Measurements from ENCODE around the gene MAP6D1.

The MAP6D1 gene
- total RNA-seq, result 0.56 reads per million

DNA sequence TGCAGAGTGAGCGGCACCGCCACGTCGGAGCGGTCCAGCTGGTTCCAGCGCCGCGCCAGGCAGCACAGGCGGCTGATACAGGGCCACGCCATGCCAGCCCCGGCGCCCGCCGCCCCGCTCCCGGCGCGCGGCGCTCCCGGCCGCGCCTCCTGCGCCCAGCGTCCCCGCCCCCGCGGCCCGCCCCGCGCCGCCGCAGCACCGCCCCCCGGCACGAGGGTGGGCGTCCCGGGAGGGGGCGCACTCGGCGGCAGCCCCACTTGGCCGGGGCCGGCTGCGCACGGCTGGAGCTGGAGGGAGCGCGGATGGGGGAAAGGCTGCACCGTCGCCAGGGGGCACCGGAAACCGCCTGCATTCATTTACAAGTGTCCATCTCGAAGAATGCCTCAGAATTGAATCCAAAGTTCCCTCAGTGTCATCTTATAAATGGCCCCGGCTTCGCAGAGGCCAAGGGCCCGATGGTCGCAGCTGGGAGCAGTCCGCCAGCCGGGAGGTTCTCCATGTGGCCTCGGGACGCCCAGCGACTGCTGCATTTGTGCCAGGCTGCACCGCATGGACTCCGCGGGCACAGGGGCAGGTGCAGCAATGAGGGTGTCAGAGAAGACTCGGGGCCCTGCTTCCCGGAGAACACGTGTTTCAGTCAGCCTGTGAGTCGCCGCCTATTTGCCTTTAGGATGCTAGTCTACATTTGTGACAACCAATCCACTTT lies at the start of gene MAP6D1:
MAP6D1 (minus strand) TSS at position 122 of the 706 bp plus-strand sequence; CDS start at position 92, 30 bp downstream.
- peak; percentile 11 for DNase-seq

GRCh38 chr3:183873914-183874313 lies 48.5 kb upstream of the MAP6D1 start:
- DNase-seq, result no peak

- DNase-seq, result no peak
Measured at GRCh38 chr3:183871541-183871940, 46.2 kb upstream of the MAP6D1 start.

DNA sequence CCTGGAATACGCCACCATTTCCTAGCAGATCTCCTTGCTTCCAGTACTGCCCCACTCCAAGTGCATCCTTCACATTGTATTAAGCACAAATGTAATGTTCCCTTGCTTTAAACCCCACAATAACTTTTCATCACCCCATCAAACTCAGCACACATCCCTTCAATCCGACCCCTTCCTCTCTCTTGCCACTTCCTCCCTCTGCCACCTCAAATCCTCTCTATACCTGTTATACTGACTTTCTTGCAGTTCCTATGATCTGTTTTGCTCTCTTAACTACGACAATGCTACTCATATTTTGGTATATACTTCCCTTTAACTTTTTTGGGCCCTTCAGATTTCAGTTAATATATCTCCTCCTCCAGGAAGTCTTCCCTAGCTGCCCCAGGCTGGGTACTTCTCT lies 45.2 kb upstream of the MAP6D1 start:
- no peak for DNase-seq

- no peak for DNase-seq
Measured at GRCh38 chr3:183868796-183869195, 43.4 kb upstream of the MAP6D1 start.

DNA sequence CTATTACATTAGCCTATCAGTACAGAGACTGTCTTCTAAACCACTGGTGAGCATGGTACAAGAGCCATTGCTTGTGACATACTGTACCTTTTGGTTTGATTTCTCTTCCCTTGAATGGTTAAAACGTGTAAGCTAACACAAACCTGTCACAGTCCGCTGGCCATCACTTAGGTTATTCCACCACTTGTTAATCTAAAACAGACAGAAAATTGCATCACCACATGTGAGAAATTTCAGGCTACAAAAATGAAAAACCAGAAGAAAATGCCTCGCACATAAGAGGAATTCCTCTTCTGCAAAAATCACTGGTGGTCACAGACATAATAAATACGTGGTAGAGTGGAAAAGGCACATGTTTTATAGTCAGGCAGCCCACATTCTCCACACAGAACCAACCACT lies 37.2 kb upstream of the MAP6D1 start:
- no peak for DNase-seq

DNA sequence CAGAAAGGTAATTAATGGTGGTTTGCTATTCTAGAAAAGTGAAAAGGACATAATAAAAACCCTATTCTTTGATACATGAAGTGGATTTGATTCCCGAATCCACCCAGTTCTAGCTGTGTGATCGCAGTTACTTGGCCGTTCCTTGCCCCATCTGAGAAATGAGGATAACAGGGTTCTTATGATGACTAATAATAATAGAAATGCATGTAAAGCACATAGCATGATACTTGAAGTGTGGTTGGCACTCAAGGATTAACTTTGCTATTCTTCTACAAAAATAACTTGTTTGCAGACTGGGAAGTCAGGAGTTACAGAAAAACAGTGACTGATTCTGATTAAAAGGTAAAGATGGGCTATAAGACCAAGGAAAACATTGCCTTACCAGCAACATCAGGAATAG lies 32.5 kb upstream of the MAP6D1 start:
- DNase-seq, result no peak

- DNase-seq, result no peak
Measured at GRCh38 chr3:183854318-183855035, 29.1 kb upstream of the MAP6D1 start.

DNA sequence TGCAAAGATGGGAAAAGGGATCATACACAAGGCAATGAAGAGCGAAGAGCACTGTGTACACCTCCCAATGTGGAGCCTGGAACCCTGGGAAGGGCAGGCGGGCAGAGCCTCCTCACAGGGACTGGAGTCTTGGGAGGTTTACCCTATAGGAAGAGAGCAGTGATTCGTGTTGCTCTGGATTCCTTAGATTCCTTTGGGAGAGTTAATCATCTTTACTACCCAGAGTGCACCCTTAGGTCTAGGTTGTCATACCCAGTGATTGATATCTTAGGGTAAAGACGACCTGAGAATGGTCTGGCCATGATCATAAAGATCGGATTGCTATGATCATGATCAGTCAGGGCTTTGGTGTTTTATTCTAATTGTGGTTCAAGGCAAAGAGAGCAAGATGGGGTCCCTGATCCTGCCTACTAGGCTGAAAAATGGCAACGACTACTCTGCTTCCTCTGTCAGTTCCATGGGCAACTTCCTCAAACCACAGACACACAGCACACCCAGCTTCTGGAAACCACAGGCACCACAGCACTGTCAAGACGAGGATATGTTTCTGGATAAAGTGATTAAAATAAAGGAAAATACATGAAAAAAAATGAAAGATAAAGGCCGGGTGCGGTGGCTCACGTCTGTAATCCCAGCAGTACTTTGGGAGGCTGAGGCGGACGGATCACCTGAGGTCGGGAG lies 20.4 kb upstream of the MAP6D1 start:
- no peak for DNase-seq

GRCh38 chr3:183845090-183845489 lies 19.7 kb upstream of the MAP6D1 start:
- no peak for DNase-seq

- DNase-seq, result no peak
Measured at GRCh38 chr3:183844606-183845005, 19.2 kb upstream of the MAP6D1 start.

DNA sequence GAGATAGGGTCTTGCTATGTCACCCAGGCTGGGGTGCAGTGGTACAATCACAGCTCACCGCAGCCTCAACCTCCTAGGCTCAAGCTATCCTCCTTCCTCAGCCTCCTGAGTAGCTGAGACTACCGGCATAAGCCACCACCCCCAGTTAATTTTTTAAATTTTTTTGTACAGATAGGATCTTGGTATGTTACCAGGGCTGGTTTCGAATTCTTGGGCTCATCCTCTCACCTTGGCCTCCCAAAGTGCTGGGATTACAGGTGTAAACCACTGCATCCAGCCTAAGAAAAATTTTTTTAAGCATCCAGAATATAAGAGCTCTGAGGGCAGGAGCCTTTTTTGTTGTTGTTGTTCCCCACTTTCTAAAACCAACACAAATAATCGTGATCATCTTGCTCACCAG lies 14.4 kb upstream of the MAP6D1 start:
- DNase-seq, result no peak

DNA sequence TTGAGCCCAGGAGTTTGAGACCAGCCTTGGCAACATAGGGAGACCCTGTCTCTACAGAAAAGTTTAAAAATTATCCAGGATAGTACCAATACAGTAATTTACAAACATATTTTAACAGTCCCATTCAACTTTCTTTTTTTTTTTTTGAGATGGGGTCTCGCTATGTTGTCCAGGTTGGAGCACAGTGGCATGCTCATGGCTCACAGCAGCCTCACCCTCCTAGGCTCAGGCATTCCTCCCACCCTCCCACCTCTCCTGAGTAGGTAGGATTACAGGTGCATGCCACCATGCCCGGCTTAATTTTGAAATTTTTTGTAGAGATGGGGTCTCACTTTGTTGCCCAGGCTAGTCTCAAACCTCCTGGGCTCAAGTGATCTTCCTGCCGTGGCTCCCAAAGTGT lies 12.5 kb upstream of the MAP6D1 start:
- DNase-seq, result no peak

DNA sequence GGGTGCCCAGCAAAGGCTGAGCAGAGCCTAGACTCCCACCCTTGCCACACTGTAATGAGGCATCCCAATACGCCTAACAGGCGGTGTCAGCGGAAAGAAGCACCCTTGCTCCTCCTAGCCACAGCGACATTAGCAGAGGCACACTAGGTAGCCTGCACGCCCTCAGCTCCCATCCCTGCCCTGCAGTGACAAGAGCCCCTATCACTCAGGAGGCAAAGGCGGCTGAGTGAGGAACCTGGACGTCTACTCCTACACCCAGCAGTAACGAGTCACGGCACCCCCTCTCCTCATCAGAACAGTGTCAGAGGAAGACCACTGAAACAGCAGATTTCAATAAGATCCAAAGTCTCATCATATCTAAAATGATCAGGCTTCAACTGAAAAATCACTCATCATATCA lies 12.0 kb upstream of the MAP6D1 start:
- DNase-seq, result no peak

- DNase-seq, result no peak
Measured at GRCh38 chr3:183833516-183833915, 8.1 kb upstream of the MAP6D1 start.

- DNase-seq, result no peak
Measured at GRCh38 chr3:183830187-183830586, 4.8 kb upstream of the MAP6D1 start.

DNA sequence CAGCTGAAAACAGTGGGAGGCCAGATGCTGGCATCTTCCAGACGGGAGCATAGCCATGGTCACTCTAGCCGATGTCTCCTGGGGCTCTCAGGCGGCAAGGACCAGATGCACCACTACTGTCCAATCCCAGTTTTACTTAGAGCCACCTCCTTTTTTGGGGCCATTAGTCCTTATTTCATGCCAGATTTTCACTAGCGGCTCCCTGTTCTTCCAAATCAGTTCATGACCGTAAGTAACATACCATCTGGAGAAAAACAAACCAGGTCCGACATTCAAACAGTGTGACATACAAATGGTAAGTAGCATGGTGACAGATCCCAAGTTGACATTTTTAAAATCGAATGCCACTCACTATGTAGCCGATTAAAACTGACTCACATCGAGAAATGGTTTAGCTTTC lies 4.1 kb upstream of the MAP6D1 start:
- no peak for DNase-seq

GRCh38 chr3:183828538-183828870 lies 3.1 kb upstream of the MAP6D1 start:
- DNase-seq, result no peak

GRCh38 chr3:183827809-183828537 lies 2.6 kb upstream of the MAP6D1 start:
- no peak for DNase-seq

DNA sequence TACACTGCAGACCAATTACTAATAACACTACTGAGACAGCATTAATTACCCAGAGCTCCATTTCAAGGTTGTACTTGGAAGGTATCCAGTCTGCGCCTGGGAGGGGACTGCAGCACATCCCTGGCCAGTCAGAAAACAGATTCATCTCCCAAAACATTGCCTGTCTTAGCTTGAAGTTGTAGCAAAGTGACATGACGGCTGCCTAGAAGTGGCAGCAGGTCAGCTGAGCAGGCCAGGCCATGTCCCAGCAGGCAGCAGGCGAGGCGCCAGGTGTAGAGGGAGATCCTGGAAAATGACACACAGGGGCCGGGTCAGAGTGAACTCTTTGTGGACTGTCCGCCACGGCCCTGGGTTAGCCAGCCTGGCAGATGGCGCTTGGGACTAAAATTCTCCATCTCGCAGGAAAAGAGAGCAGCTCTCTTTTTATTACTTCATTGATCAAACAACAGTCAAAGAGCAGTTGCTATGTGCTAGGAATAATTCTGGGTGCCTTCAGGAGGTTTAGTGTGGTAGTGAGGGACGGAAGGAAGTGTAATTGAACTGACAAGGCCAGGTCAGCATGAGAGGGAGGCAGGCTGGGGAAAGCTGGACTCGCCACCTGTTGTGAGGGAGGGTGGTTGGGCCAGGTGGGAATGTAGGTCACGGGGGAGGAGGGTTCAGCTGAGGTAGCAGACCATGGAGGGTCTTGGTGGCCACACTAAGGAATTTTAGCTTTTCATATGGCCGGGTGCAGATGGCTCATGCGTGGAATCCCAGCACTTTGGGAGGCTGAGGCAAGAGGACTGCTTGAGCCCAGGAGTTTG lies 1.3 kb upstream of the MAP6D1 start:
- DNase-seq, result no peak

DNA sequence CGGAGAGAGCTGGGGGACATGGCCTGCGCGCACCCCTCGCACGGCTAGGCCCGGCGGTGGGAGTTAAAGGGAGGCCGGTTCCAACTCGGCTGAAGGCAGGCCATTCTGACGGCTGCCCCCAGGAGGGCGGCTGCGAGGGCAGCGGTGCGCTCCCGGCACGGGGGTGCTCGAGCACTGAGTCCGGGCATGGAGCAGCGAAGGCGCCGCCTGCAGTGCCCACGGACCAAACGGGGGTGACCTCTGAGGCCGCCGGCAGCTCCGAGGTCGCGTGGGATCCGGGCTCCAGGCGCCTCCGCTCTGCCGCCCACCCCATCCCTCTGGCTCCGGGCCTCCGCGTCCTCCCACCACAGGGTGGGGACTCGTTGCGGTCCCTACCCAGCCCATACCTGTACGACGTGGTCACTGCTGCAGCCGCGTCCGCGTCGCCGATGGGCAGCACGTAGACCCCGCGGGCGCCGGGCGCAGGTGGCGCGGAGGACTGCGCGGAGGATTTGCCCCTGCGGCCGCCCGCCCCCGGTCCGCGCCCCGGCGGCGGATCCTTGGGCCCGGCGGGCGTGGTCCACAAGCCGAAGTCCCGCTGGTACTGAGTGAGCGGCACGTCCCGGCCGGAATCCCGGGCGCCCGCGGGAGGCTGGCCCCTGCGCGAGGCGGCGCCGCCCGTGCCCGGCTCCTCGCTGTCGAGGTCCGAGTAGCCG lies 469 bp downstream of the MAP6D1 start:
- no peak for DNase-seq

- no peak for DNase-seq
Measured at GRCh38 chr3:183823963-183824362, 1.4 kb downstream of the MAP6D1 start.
